ENCODE data around the gene XXYLT1.

Gene XXYLT1

GRCh38 chr3:195184716-195185421, 86.1 kb downstream of the XXYLT1 start:
- DNase-seq (ENCODE audit: low spot score) = no peak

- DNase-seq (ENCODE audit: low spot score) = no peak
Observed at GRCh38 chr3:195183071-195183776, 87.7 kb downstream of the XXYLT1 start.

- DNase-seq (ENCODE audit: low spot score) = no peak
Observed at GRCh38 chr3:195182470-195182795, 88.5 kb downstream of the XXYLT1 start.

GRCh38 chr3:195181741-195182469, 89.1 kb downstream of the XXYLT1 start:
- no peak for DNase-seq (ENCODE audit: low spot score)

- no peak for DNase-seq (ENCODE audit: low spot score)
Observed at GRCh38 chr3:195181113-195181498, 89.9 kb downstream of the XXYLT1 start.

GRCh38 chr3:195180490-195181112, 90.4 kb downstream of the XXYLT1 start:
- no peak for DNase-seq (ENCODE audit: low spot score)

GRCh38 chr3:195179776-195180489, 91.0 kb downstream of the XXYLT1 start:
- DNase-seq (ENCODE audit: low spot score) = no peak

- no peak for DNase-seq (ENCODE audit: low spot score)
Observed at GRCh38 chr3:195178124-195178910, 92.6 kb downstream of the XXYLT1 start.

GRCh38 chr3:195177422-195178123, 93.4 kb downstream of the XXYLT1 start:
- no peak for DNase-seq (ENCODE audit: low spot score)

GRCh38 chr3:195176776-195177175, 94.2 kb downstream of the XXYLT1 start:
- no peak for DNase-seq (ENCODE audit: low spot score)

- DNase-seq (ENCODE audit: low spot score) = no peak
Observed at GRCh38 chr3:195175476-195176337, 95.3 kb downstream of the XXYLT1 start.

GRCh38 chr3:195175076-195175475, 95.9 kb downstream of the XXYLT1 start:
- no peak for DNase-seq (ENCODE audit: low spot score)

GRCh38 chr3:195173657-195174056, 97.3 kb downstream of the XXYLT1 start:
- no peak for DNase-seq (ENCODE audit: low spot score)

GRCh38 chr3:195172896-195173295, 98.1 kb downstream of the XXYLT1 start:
- no peak for DNase-seq (ENCODE audit: low spot score)

GRCh38 chr3:195172039-195172684, 98.8 kb downstream of the XXYLT1 start:
- DNase-seq (ENCODE audit: low spot score) = no peak

- no peak for DNase-seq (ENCODE audit: low spot score)
Observed at GRCh38 chr3:195171093-195171873, 99.7 kb downstream of the XXYLT1 start.

GRCh38 chr3:195170496-195170895, 100.5 kb downstream of the XXYLT1 start:
- DNase-seq (ENCODE audit: low spot score) = no peak

- no peak for DNase-seq (ENCODE audit: low spot score)
Observed at GRCh38 chr3:195169011-195169649, 101.8 kb downstream of the XXYLT1 start.
